ENCODE data around the gene IDNK. TPM values are rescaled to one million over a fixed set of nuclear protein-coding genes. Genes with fewer than 3 reads are reported as not detected.

The IDNK gene
- total RNA-seq, 1 experiment from 2014 or later: 3.3 TPM

DNA sequence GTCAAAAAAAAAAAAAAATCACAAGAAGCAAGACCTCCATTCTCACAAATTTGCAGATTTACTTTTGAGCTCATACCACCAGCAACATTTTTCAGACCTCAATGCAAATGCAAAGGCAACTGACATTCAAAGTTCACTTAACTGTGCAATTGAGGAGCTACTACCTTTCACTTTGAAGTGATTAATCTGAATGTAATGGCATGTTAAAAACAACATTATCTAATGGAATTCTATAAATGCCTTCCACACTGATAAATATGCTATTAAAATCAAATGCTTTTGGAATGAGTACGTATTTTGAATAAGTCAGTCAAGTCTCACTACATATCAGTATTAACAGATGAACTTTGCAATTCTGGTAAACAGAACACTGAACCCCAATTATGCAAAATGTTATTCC is 52.5 kb downstream of the IDNK start:
- Histone ChIP-seq H3K9me2 (ENCODE audit: insufficient read depth) (no peaks in the 10 kb centered on the region), H3K4me3 (replicated peaks in 1 of 2; ENCODE audit: low read depth in 1 of 2, low read length in 2 of 2) (no peak overlapping the region), H3K36me3 (ENCODE audit: control insufficient read depth in 1 of 2, insufficient read depth in 2 of 2, low read length in 2 of 2) (peaks cover 9 to 47% of the 10 kb centered on the region in 2 experiments; a peak in 2 of 4 replicates), H3K79me2 (ENCODE audit: insufficient read depth, low read length) (peaks cover 97% of the 10 kb centered on the region), H3K4me1 (ENCODE audit: control insufficient read depth in 1 of 2, insufficient read depth in 2 of 2, low read length in 2 of 2) (no peaks in the 10 kb centered on the region), H3K4me2 (ENCODE audit: low read length) (no peak overlapping the region), H3K27me3 (ENCODE audit: insufficient read depth, low read length) (no peaks in the 10 kb centered on the region), H3K9me3 (ENCODE audit: control insufficient read depth in 1 of 2, insufficient read depth in 1 of 2, low read depth in 1 of 2, low read length in 2 of 2) (no peaks in the 10 kb centered on the region), H3K27ac (ENCODE audit: low read depth, low read length) (no peak overlapping the region), H2AFZ (ENCODE audit: low read depth, low read length, poor library complexity, severe bottlenecking) (no peak overlapping the region), H4K20me1 (ENCODE audit: insufficient read depth) (peaks cover 10% of the 10 kb centered on the region; the same call in 1 of the 2 replicates), H3K9ac (ENCODE audit: low read length) (no peak overlapping the region)
- no TSS peak for BruUV-seq (replicated peaks)
- intact Hi-C loops (cut with micrococcal nuclease): no loop called here
- ChIA-PET CTCF (no interaction called here), POLR2A (no interaction called here), RAD21 (ENCODE audit: low non-redundant PET in 1 of 2, low total read pairs in 2 of 2, uncharacterized antibody in 2 of 2, unreplicated experiment in 2 of 2) (no interaction called here)
- TF ChIP-seq CTCF (IDR thresholded peaks at IDR 0.05 in 2 of 3, conservative IDR thresholded peaks at IDR 0.05 in 1 of 3; ENCODE audit: borderline replicate concordance in 1 of 3, insufficient read depth in 1 of 3, low read depth in 2 of 3, low read length in 2 of 3): no peak
- ATAC-seq (no peak), DNase-seq (ENCODE audit: low read depth, low spot score) (no peak)

- CTCF ChIA-PET: no interaction called here
- peaks cover 9 to 39% of the 10 kb centered on the region in 2 experiments; a peak in 3 of 4 replicates for H3K36me3 ChIP-seq (ENCODE audit: control insufficient read depth in 1 of 2, insufficient read depth in 2 of 2, low read length in 2 of 2)
These were observed 54.7 kb downstream of the IDNK start for GRCh38 chr9:83677596-83677995.

More at GRCh38 chr9:83677596-83677995, 54.7 kb downstream of the IDNK start:
- H3K9me2 ChIP-seq (ENCODE audit: insufficient read depth): no peaks in the 10 kb centered on the region
- ATAC-seq: no peak
- H3K27me3 ChIP-seq (ENCODE audit: insufficient read depth, low read length): no peaks in the 10 kb centered on the region
- no peak for DNase-seq (ENCODE audit: low read depth, low spot score)
- no peak overlapping the region for H3K4me3 ChIP-seq (replicated peaks in 1 of 2; ENCODE audit: low read depth in 1 of 2, low read length in 2 of 2)
- H3K4me1 ChIP-seq (ENCODE audit: control insufficient read depth in 1 of 2, insufficient read depth in 2 of 2, low read length in 2 of 2): no peaks in the 10 kb centered on the region
- ChIA-PET POLR2A (interaction anchor here (0.6 kb wide), 1 partner anchor 242 kb away, joined by 3 read pairs; no protein-coding TSS in a partner anchor), RAD21 (ENCODE audit: low non-redundant PET in 1 of 2, low total read pairs in 2 of 2, uncharacterized antibody in 2 of 2, unreplicated experiment in 2 of 2) (no interaction called here)
- H3K4me2 ChIP-seq (ENCODE audit: low read length): no peak overlapping the region
- no peak overlapping the region for H2AFZ ChIP-seq (ENCODE audit: low read depth, low read length, poor library complexity, severe bottlenecking)
- H4K20me1 ChIP-seq (ENCODE audit: insufficient read depth): peaks cover 15% of the 10 kb centered on the region; the same call in 1 of the 2 replicates
- H3K79me2 ChIP-seq (ENCODE audit: insufficient read depth, low read length): peaks cover 97% of the 10 kb centered on the region
- no peak for TF ChIP-seq FOSL1 (IDR thresholded peaks at IDR 0.05; ENCODE audit: low read depth)
- no peak for TF ChIP-seq SIN3A (IDR thresholded peaks at IDR 0.05; ENCODE audit: low read depth)
- no peak for TF ChIP-seq CTCF (IDR thresholded peaks at IDR 0.05 in 2 of 3, conservative IDR thresholded peaks at IDR 0.05 in 1 of 3; ENCODE audit: borderline replicate concordance in 1 of 3, insufficient read depth in 1 of 3, low read depth in 2 of 3, low read length in 2 of 3)
- no peak for TF ChIP-seq POLR2AphosphoS5 (IDR thresholded peaks at IDR 0.05; ENCODE audit: low read depth, low read length)
- TF ChIP-seq, protein P1, sequence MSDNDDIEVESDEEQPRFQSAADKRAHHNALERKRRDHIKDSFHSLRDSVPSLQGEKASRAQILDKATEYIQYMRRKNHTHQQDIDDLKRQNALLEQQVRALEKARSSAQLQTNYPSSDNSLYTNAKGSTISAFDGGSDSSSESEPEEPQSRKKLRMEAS (IDR thresholded peaks at IDR 0.05): no peak
- TF ChIP-seq YY1 (IDR thresholded peaks at IDR 0.05; ENCODE audit: extremely low read depth, insufficient replicate concordance, low read depth, low read length): no peak
- TF ChIP-seq ZFX (IDR thresholded peaks at IDR 0.05): no peak
- no peaks in the 10 kb centered on the region for H3K9me3 ChIP-seq (ENCODE audit: control insufficient read depth in 1 of 2, insufficient read depth in 1 of 2, low read depth in 1 of 2, low read length in 2 of 2)
- intact Hi-C loops (cut with micrococcal nuclease): no loop called here
- no peak overlapping the region for H3K27ac ChIP-seq (ENCODE audit: low read depth, low read length)
- no peak overlapping the region for H3K9ac ChIP-seq (ENCODE audit: low read length)
- no TSS peak for BruUV-seq (replicated peaks)

Measured in HCT116 (cell line).